GM21786 (cell line): ENCODE data around the gene RPL31.

Source experiments
- ATAC-seq: cut with Tn5 transposase; IDR thresholded peaks from one replicate; pipeline ENCODE4 v1.9.1; 2021; ENCODE audit not compliant: unreplicated experiment

The RPL31 gene

GRCh38 chr2:100993294-100993693 lies 8.8 kb upstream of the RPL31 start:
- ATAC-seq: no peak

GRCh38 chr2:100995309-100996075 lies 6.6 kb upstream of the RPL31 start:
- ATAC-seq: no peak

- ATAC-seq: no peak
Observed at GRCh38 chr2:100997509-100998234, 4.4 kb upstream of the RPL31 start.

- no peak for ATAC-seq
Observed at GRCh38 chr2:100998235-100998573, 3.9 kb upstream of the RPL31 start.

- ATAC-seq: no peak
Observed at GRCh38 chr2:100999995-101000394, 2.1 kb upstream of the RPL31 start.

- ATAC-seq: no peak
Observed at GRCh38 chr2:101002562-101003277, 631 bp downstream of the RPL31 start.

- no peak for ATAC-seq
Observed at GRCh38 chr2:101003278-101003775, 1.2 kb downstream of the RPL31 start.

- ATAC-seq: no peak
Observed at GRCh38 chr2:101004620-101005325, 2.7 kb downstream of the RPL31 start.

GRCh38 chr2:101006065-101006715 lies 4.1 kb downstream of the RPL31 start:
- ATAC-seq: no peak

- ATAC-seq: no peak
Observed at GRCh38 chr2:101007415-101008345, 5.6 kb downstream of the RPL31 start.

GRCh38 chr2:101011152-101011551 lies 9.1 kb downstream of the RPL31 start:
- ATAC-seq: no peak

GRCh38 chr2:101012054-101012705 lies 10.1 kb downstream of the RPL31 start:
- peak; percentile 91 for ATAC-seq

GRCh38 chr2:101012706-101013181 lies 10.7 kb downstream of the RPL31 start:
- ATAC-seq: no peak

- ATAC-seq: no peak
Observed at GRCh38 chr2:101014264-101014857, 12.3 kb downstream of the RPL31 start.

GRCh38 chr2:101017371-101017770 lies 15.3 kb downstream of the RPL31 start:
- no peak for ATAC-seq

GRCh38 chr2:101018934-101019333 lies 16.8 kb downstream of the RPL31 start:
- no peak for ATAC-seq

GRCh38 chr2:101022221-101022620 lies 20.1 kb downstream of the RPL31 start:
- ATAC-seq: no peak

GRCh38 chr2:101023327-101024107 lies 21.4 kb downstream of the RPL31 start:
- no peak for ATAC-seq
